MCF 10A (cell line): ENCODE results near the gene SMYD4. TPM values are rescaled to one million over a fixed set of nuclear protein-coding genes. Genes with fewer than 3 reads are reported as not detected.
A peak's percentile ranks its signal among the peaks of the same experiment; 100 is the strongest.

ENCODE experiments used
- BruUV-seq: library from RNA; stranded (reverse); fragments of 400-500 nt; replicated peaks from 2 replicates; lab custom pipeline; 2021; lab: Mats Ljungman, UMichigan
- CTCF ChIA-PET: fragments of 300-600 bp; sonication (Branson Sonifier 250); formaldehyde crosslinking; extraction: SDS; loops from one replicate; lab custom pipeline; 2021; ENCODE audit warnings: antibody characterized with exemption, inconsistent platforms; lab: Yijun Ruan, JAX
- POLR2A ChIA-PET: fragments of 300-600, 350-650 bp; sonication (Branson Sonifier 250); formaldehyde crosslinking; extraction: SDS; loops from one replicate; lab custom pipeline; 2020; ENCODE audit warnings: antibody characterized with exemption, inconsistent platforms; lab: Yijun Ruan, JAX
- DNase-seq: peaks from one replicate; pipeline ENCODE4 v3.0.0-alpha.2; 2018; ENCODE audit not compliant: unreplicated experiment
- H3K27ac Mint-ChIP-seq: one replicate; pipeline ENCODE4 v1.8.0; 2022; ENCODE audit warnings: mild to moderate bottlenecking, low read depth, mixed read lengths; ENCODE audit not compliant: unreplicated experiment
- H3K27me3 Mint-ChIP-seq: one replicate; pipeline ENCODE4 v1.8.0; 2022; ENCODE audit warnings: mixed read lengths; ENCODE audit not compliant: insufficient read depth, unreplicated experiment
- H3K36me3 Mint-ChIP-seq: one replicate; pipeline ENCODE4 v1.8.0; 2022; ENCODE audit warnings: mild to moderate bottlenecking, moderate library complexity, mixed read lengths; ENCODE audit not compliant: insufficient read depth, unreplicated experiment
- H3K4me1 Mint-ChIP-seq: one replicate; pipeline ENCODE4 v1.8.0; 2022; ENCODE audit warnings: mixed read lengths; ENCODE audit not compliant: insufficient read depth, unreplicated experiment
- H3K4me3 Mint-ChIP-seq: one replicate; pipeline ENCODE4 v1.8.0; 2022; ENCODE audit warnings: mild to moderate bottlenecking, moderate library complexity, mixed read lengths; ENCODE audit not compliant: unreplicated experiment
- H3K9me3 Mint-ChIP-seq: one replicate; pipeline ENCODE4 v1.8.0; 2022; ENCODE audit warnings: mixed read lengths; ENCODE audit not compliant: unreplicated experiment
- CTCF ChIP-seq: fragments of 200-600 bp; IDR thresholded peaks from one replicate; pipeline ENCODE4 v1.8.0; 2022; ENCODE audit warnings: antibody characterized with exemption, mild to moderate bottlenecking; ENCODE audit not compliant: unreplicated experiment
- intact Hi-C: fragments of 100-400 bp; cut with micrococcal nuclease; formaldehyde crosslinking; loops from 2 replicates; pipeline ENCODE4 v1.14.1; 2022
- total RNA-seq: library from RNA; stranded (reverse); gene quantifications from 2 replicates; pipeline ENCODE4 v1.2.3, GENCODE V29; 2022

Gene SMYD4
- total RNA-seq, 1 experiment from 2014 or later = 8.3 TPM

DNA sequence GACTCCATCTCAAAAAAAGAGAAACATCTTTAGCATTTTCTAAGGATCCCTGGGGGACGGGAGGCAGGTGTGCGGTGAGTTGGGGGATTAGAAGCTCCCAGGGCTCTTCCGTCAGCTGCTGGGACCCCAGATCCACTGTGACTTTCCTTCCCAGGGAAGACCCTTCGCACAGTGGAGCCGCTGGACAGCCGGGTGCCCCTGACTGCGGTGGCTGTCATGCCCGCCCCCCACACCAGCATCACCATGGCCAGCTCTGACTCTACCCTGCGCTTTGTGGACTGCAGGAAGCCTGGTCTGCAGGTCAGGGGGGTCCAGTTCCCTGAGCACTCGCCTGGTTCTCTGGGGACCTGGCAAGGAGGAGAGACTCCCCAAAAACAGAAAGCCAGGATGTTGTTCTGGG lies 94.3 kb downstream of the SMYD4 start:
- H3K27ac Mint-ChIP-seq = peak overlapping the region; percentile 31
- ChIA-PET POLR2A (no interaction called here), CTCF (no interaction called here)
- H3K4me3 Mint-ChIP-seq = no peak overlapping the region
- H3K9me3 Mint-ChIP-seq = no peaks in the 10 kb centered on the region
- BruUV-seq = no TSS peak
- intact Hi-C loops = no loop called here
- H3K36me3 Mint-ChIP-seq = peaks cover 53% of the 10 kb centered on the region
- H3K4me1 Mint-ChIP-seq = peaks cover 9% of the 10 kb centered on the region
- TF ChIP-seq CTCF = no peak
- no peak for DNase-seq
- no peaks in the 10 kb centered on the region for H3K27me3 Mint-ChIP-seq

DNA sequence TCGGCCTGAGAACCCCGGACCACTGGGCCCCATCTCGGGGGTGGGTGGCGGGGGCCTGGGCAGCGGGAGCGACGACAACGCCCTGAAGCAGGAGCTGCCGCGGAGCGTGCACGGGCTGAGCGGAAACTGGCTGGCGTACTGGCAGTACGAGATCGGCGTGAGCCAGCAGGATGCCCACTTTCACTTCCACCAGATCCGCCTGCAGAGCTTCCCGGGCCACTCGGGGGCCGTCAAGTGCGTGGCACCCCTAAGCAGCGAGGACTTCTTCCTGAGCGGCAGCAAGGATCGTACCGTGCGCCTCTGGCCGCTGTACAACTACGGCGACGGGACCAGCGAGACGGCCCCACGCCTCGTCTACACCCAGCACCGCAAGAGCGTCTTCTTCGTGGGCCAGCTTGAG lies 95.9 kb downstream of the SMYD4 start:
- no peak for DNase-seq
- Mint-ChIP-seq H3K9me3 (no peaks in the 10 kb centered on the region), H3K36me3 (peaks cover 58% of the 10 kb centered on the region), H3K27ac (no peak overlapping the region), H3K4me3 (no peak overlapping the region), H3K27me3 (no peaks in the 10 kb centered on the region), H3K4me1 (peaks cover 18% of the 10 kb centered on the region)
- no TSS peak for BruUV-seq
- CTCF ChIA-PET = interaction anchor here (0.7 kb wide), 1 partner anchor 546 kb away, joined by 3 read pairs; no protein-coding TSS in a partner anchor
- no peak for TF ChIP-seq CTCF
- intact Hi-C loops = no loop called here
- POLR2A ChIA-PET = interaction anchor here (0.8 kb wide), 1 partner anchor 12 kb away, joined by 3 read pairs; no protein-coding TSS in a partner anchor

DNA sequence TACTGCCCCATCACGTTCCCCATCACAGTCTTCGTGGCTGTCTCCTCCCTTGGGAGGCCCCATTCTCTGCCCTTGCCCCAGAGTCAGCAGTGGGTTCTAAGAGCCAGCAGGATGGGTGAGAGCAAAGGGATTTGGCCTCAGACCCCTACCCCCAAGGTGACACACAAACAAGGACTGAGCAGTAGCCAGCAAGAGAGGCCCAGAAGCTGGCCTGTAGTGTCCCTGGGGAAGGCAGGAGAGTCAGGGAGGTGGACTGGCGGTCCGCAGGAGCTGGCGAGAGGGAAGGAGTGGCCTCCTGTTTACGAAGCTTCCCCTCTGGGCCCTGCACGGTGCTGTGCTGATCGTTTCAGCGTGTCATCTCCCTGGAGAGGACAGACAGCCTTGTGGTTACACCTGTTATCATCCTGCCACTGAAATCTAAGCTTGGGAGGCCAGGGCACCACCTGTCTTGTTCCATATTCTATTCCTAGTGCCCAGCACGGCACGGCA lies 96.8 kb downstream of the SMYD4 start:
- intact Hi-C loops = no loop called here
- no peak for DNase-seq
- ChIA-PET CTCF (interaction anchor here (1.5 to 5.2 kb wide), 2 partner anchors 19 to 51 kb away, joined by 3 to 23 read pairs; no protein-coding TSS in a partner anchor), POLR2A (interaction anchor here (0.6 to 5.2 kb wide), 5 partner anchors 10 to 61 kb away, joined by 3 to 26 read pairs (median 3); no protein-coding TSS in a partner anchor)
- no TSS peak for BruUV-seq
- Mint-ChIP-seq H3K9me3 (no peaks in the 10 kb centered on the region), H3K27ac (no peak overlapping the region), H3K4me3 (no peak overlapping the region), H3K4me1 (peaks cover 22% of the 10 kb centered on the region), H3K27me3 (no peaks in the 10 kb centered on the region), H3K36me3 (peaks cover 61% of the 10 kb centered on the region)
- TF ChIP-seq CTCF = no peak

- ChIA-PET POLR2A (interaction anchor here (0.5 to 5.2 kb wide), 6 partner anchors 9 to 61 kb away, joined by 3 to 26 read pairs (median 3); no protein-coding TSS in a partner anchor), CTCF (interaction anchor here (1.5 to 5.2 kb wide), 2 partner anchors 19 to 52 kb away, joined by 3 to 23 read pairs; no protein-coding TSS in a partner anchor)
- Mint-ChIP-seq H3K27ac (no peak overlapping the region), H3K27me3 (no peaks in the 10 kb centered on the region), H3K4me1 (peaks cover 22% of the 10 kb centered on the region), H3K36me3 (peaks cover 64% of the 10 kb centered on the region), H3K9me3 (no peaks in the 10 kb centered on the region), H3K4me3 (no peak overlapping the region)
- DNase-seq = no peak
- no TSS peak for BruUV-seq
- intact Hi-C loops = no loop called here
- no peak for TF ChIP-seq CTCF
These were observed 97.4 kb downstream of the SMYD4 start for GRCh38 chr17:1732241-1732832.
